SK-N-SH (cell line): Measurements from ENCODE around the gene CACNA1G. TPM values are rescaled to one million over a fixed set of nuclear protein-coding genes. Genes with fewer than 3 reads are reported as not detected.

ENCODE experiments used
- CTCF ChIA-PET: fragments of 300-600, 350-600 bp; formaldehyde crosslinking; extraction: SDS; loops from one replicate; lab custom pipeline; 2021; lab: Yijun Ruan, JAX
- POLR2A ChIA-PET: fragments of 350-600 bp; sonication (Branson Sonifier 250); formaldehyde crosslinking; extraction: SDS; loops from one replicate; lab custom pipeline; 2020; ENCODE audit warnings: antibody characterized with exemption, inconsistent platforms; lab: Yijun Ruan, JAX
- DNase-seq: peaks from one replicate; pipeline ENCODE4 v3.0.0; 2012
- H2AFZ ChIP-seq: fragments of 200-600 bp; sonication (generic); 2 replicates; pipeline ENCODE4 v1.8.1; 2016; ENCODE audit warnings: antibody characterized with exemption, mild to moderate bottlenecking, low read depth
- H3F3A ChIP-seq: fragments of 200-600 bp; sonication (generic); replicated peaks from 2 replicates; pipeline ENCODE3; 2016; ENCODE audit warnings: antibody characterized with exemption, mild to moderate bottlenecking; ENCODE audit not compliant: insufficient read depth
- H3K27ac ChIP-seq, 2 experiments: fragments of 200-500 bp in 1 of 2; fragments of 200-600 bp in 1 of 2; sonication (Bioruptor generic) in 1 of 2; sonication (generic), shearing (Covaris generic) in 1 of 2; 2 replicates each; pipeline versions ENCODE4 v1.5.1 to v1.6.1; 2014 to 2016; ENCODE audit warnings: low read depth in 2 of 2, inconsistent platforms in 1 of 2, low read length in 1 of 2, mild to moderate bottlenecking in 1 of 2, mixed read lengths in 1 of 2
- H3K27me3 ChIP-seq: fragments of 200-600 bp; sonication (generic), shearing (Covaris generic); 2 replicates; pipeline ENCODE4 v1.6.1; 2016; ENCODE audit warnings: mixed run types; ENCODE audit not compliant: insufficient read depth
- H3K36me3 ChIP-seq, 2 experiments: fragments of 200-500 bp in 1 of 2; fragments of 200-600 bp in 1 of 2; sonication (Bioruptor generic) in 1 of 2; sonication (generic) in 1 of 2; replicated peaks in 1 of 2; 2 replicates each; pipeline versions ENCODE3 to v1.5.1; 2014 to 2016; ENCODE audit warnings: low read length in 1 of 2, mild to moderate bottlenecking in 1 of 2; ENCODE audit not compliant: insufficient read depth in 2 of 2, control insufficient read depth in 1 of 2
- H3K4me1 ChIP-seq, 2 experiments: fragments of 200-500 bp in 1 of 2; fragments of 200-600 bp in 1 of 2; sonication (Bioruptor generic) in 1 of 2; sonication (generic), shearing (Covaris generic) in 1 of 2; 2 replicates each; pipeline versions ENCODE4 v1.5.1 to v1.6.1; 2014 to 2016; ENCODE audit warnings: low read depth in 1 of 2, low read length in 1 of 2, mixed run types in 1 of 2; ENCODE audit not compliant: insufficient read depth in 2 of 2, control insufficient read depth in 1 of 2
- H3K4me2 ChIP-seq: fragments of 200-600 bp; sonication (generic), shearing (Covaris generic); 2 replicates; pipeline ENCODE4 v1.6.1; 2017; ENCODE audit warnings: mixed run types
- H3K4me3 ChIP-seq, 2 experiments: fragments of 200-500 bp in 1 of 2; fragments of 200-600 bp in 1 of 2; sonication (Bioruptor generic) in 1 of 2; sonication (generic), shearing (Covaris generic) in 1 of 2; 2 replicates each; pipeline versions ENCODE4 v1.5.1 to v1.8.1; 2014 to 2016; ENCODE audit warnings: low read depth in 2 of 2, inconsistent platforms in 1 of 2, low read length in 1 of 2, mild to moderate bottlenecking in 1 of 2, mixed read lengths in 1 of 2, moderate library complexity in 1 of 2
- H3K79me2 ChIP-seq: fragments of 200-600 bp; sonication (generic); 2 replicates; pipeline ENCODE4 v1.8.1; 2017; ENCODE audit warnings: mild to moderate bottlenecking; ENCODE audit not compliant: insufficient read depth
- H3K9ac ChIP-seq: fragments of 200-600 bp; sonication (generic); 2 replicates; pipeline ENCODE4 v1.6.1; 2017; ENCODE audit warnings: mixed run types
- H3K9me2 ChIP-seq: fragments of 200-600 bp; sonication (generic); 2 replicates; pipeline ENCODE4 v1.6.1; 2017; ENCODE audit warnings: mixed run types
- H3K9me3 ChIP-seq: fragments of 200-600 bp; sonication (generic); 2 replicates; pipeline ENCODE4 v1.6.1; 2017; ENCODE audit warnings: mixed run types, mild to moderate bottlenecking, moderate library complexity
- H4K20me1 ChIP-seq: fragments of 200-600 bp; sonication (generic); 2 replicates; pipeline ENCODE4 v1.6.1; 2017; ENCODE audit warnings: mild to moderate bottlenecking, mixed run types; ENCODE audit not compliant: insufficient read depth
- CHD2 ChIP-seq: fragments of 150-350 bp; IDR thresholded peaks from 2 replicates; pipeline ENCODE4 v1.6.1; 2018; ENCODE audit warnings: low read length; ENCODE audit not compliant: partially characterized antibody
- EZH2phosphoT487 ChIP-seq: fragments of 200-600 bp; sonication (generic); IDR thresholded peaks from 2 replicates; pipeline ENCODE4 v1.6.1; 2017; ENCODE audit warnings: low read depth, mixed run types, mild to moderate bottlenecking, antibody characterized with exemption, moderate library complexity, borderline replicate concordance
- FOSL2 ChIP-seq: IDR thresholded peaks from 2 replicates; pipeline ENCODE4 v1.4.0; 2012; ENCODE audit warnings: low read depth, mild to moderate bottlenecking, moderate library complexity, borderline replicate concordance
- FOXM1 ChIP-seq: IDR thresholded peaks from 2 replicates; pipeline ENCODE4 v1.4.0; 2012; ENCODE audit warnings: low read depth, mild to moderate bottlenecking
- JUND ChIP-seq: IDR thresholded peaks from 2 replicates; pipeline ENCODE4 v1.4.0; 2012
- MEF2A ChIP-seq: IDR thresholded peaks from 2 replicates; pipeline ENCODE4 v1.4.0; 2012; ENCODE audit warnings: low read depth, borderline replicate concordance
- MXI1 ChIP-seq: IDR thresholded peaks from 2 replicates; pipeline ENCODE4 v1.6.1; 2012; ENCODE audit warnings: mild to moderate bottlenecking, low read depth, low read length, improper control_type of control experiment
- NRF1 ChIP-seq: IDR thresholded peaks from 2 replicates; pipeline ENCODE4 v1.6.1; 2012; ENCODE audit warnings: low read depth, mild to moderate bottlenecking, low read length
- POLR2AphosphoS5 ChIP-seq: IDR thresholded peaks from 2 replicates; pipeline ENCODE4 v1.6.1; 2012; ENCODE audit warnings: low read depth, low read length
- RAD21 ChIP-seq: IDR thresholded peaks from 2 replicates; pipeline ENCODE4 v1.6.1; 2012; ENCODE audit warnings: mild to moderate bottlenecking, low read length
- RCOR1 ChIP-seq: fragments of 150-350 bp; IDR thresholded peaks from 2 replicates; pipeline ENCODE4 v1.6.1; 2017; ENCODE audit warnings: antibody characterized with exemption, low read length
- RFX5 ChIP-seq: IDR thresholded peaks from 2 replicates; pipeline ENCODE4 v1.6.1; 2012; ENCODE audit warnings: mild to moderate bottlenecking, improper control_type of control experiment, low read length
- TAF1 ChIP-seq: IDR thresholded peaks from 2 replicates; pipeline ENCODE4 v1.6.1; 2012; ENCODE audit warnings: low read depth, mild to moderate bottlenecking, low read length, moderate library complexity, borderline replicate concordance
- TEAD4 ChIP-seq: IDR thresholded peaks from 2 replicates; pipeline ENCODE4 v1.4.0; 2012; ENCODE audit warnings: mild to moderate bottlenecking, borderline replicate concordance; ENCODE audit not compliant: insufficient read depth
- WGBS: methylation state at CpG from one replicate; pipeline ENCODE4 v1.1.6; 2017; ENCODE audit warnings: low lambda C conversion rate; 5-methylcytosine and 5-hydroxymethylcytosine counted together
- polyA plus RNA-seq, 3 experiments: library from polyadenylated mRNA; depleted of rRNA; stranded (reverse); fragments of >200 nt; gene quantifications; 2 replicates each; pipeline ENCODE4 v1.2.3, GENCODE V29; 2012
- TF ChIP-seq, protein P1 (sequence below): IDR thresholded peaks from 2 replicates; pipeline ENCODE4 v1.4.0; 2012; ENCODE audit warnings: low read depth
- TF ChIP-seq, protein P2 (sequence below): fragments of 200-600 bp; sonication (generic); IDR thresholded peaks from 2 replicates; pipeline ENCODE4 v1.6.1; 2017; ENCODE audit warnings: antibody characterized with exemption, mild to moderate bottlenecking, moderate library complexity
- TF ChIP-seq, protein P3 (sequence below): fragments of 150-350 bp; IDR thresholded peaks from 2 replicates; pipeline ENCODE4 v1.6.1; 2016; ENCODE audit warnings: mild to moderate bottlenecking, low read depth, low read length
- TF ChIP-seq, protein P4 (sequence below): IDR thresholded peaks from 2 replicates; pipeline ENCODE4 v1.4.0; 2012; ENCODE audit warnings: low read depth, borderline replicate concordance
- TF ChIP-seq, protein P5 (sequence below): IDR thresholded peaks from 2 replicates; pipeline ENCODE4 v1.4.0; 2012; ENCODE audit warnings: low read depth, borderline replicate concordance

CACNA1G gene
- polyA plus RNA-seq, 1 of the 3 experiments (the other 2 are of a cell fraction), result 0.21 TPM

DNA sequence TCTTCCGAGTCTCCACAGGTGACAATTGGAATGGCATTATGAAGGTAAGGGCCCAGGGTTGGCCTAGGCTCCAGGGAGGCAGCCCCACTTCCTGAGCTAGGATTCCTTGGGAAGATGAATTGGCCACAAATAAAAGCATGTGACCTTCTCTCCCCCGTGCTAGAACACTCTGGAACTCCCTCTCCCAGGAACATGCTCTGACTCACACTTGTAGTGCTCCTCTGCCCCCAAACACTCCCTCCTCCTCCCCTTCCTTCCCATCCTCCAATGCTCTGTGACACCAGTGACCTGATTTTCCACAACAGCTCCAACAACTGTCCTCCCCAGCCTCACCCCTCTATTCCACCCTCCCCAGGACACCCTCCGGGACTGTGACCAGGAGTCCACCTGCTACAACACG, 57.8 kb downstream of the CACNA1G start:
- no peaks in the 10 kb centered on the region for H3K27me3 ChIP-seq
- H3K4me3 ChIP-seq, result no peak overlapping the region
- no peaks in the 10 kb centered on the region for H4K20me1 ChIP-seq
- no peak overlapping the region for H3K4me2 ChIP-seq
- 80% methylated on average over 4 of the region's 4 CpGs for WGBS
- H3F3A ChIP-seq, result no peaks in the 10 kb centered on the region
- ChIA-PET POLR2A (no interaction called here), CTCF (interaction anchor here (0.7 to 22.2 kb wide), 9 partner anchors 8 to 84 kb away, joined by 3 to 1212 read pairs (median 5); partner anchors contain the start of genes ABCC3, CACNA1G and SPATA20)
- peaks cover 6 to 39% of the 10 kb centered on the region in 2 experiments; a peak in 2 of 4 replicates for H3K4me1 ChIP-seq
- H3K79me2 ChIP-seq, result no peaks in the 10 kb centered on the region
- TF ChIP-seq POLR2AphosphoS5, result no peak
- TF ChIP-seq, protein P1, sequence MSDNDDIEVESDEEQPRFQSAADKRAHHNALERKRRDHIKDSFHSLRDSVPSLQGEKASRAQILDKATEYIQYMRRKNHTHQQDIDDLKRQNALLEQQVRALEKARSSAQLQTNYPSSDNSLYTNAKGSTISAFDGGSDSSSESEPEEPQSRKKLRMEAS, result 0 out of 2 replicates have a peak, but pooled peaks have one; percentile 24
- no peak overlapping the region for H3K9ac ChIP-seq
- no peak overlapping the region for H3K27ac ChIP-seq
- H3K36me3 ChIP-seq, result no peaks in the 10 kb centered on the region
- DNase-seq, result no peak
- H3K9me2 ChIP-seq, result no peaks in the 10 kb centered on the region
- no peak overlapping the region for H2AFZ ChIP-seq
- no peaks in the 10 kb centered on the region for H3K9me3 ChIP-seq

DNA sequence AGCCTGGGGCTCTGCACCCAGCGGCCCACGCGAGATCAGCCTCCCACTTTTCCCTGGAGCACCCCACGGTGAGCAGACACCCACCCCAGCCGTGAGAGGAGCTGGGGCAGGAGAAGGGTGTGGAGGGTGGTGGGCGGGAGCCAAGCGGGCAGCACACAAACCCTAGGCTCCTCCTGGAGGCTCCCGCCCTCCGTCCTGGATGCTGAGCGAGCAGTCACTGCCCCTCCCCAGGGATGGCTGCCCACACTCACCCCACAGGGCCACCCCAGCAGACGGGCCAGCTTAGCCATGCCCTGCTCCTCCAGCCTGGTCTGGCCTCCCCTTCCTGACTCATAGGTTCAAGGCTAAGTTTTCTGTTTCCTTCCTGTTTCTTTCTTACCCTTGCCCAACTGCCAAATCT, 58.4 kb downstream of the CACNA1G start:
- CTCF ChIA-PET, result interaction anchor here (0.5 to 22.2 kb wide), 7 partner anchors 7 to 136 kb away, joined by 3 to 1212 read pairs (median 10); partner anchors contain the start of genes ABCC3, CACNA1G and SPATA20
- no peaks in the 10 kb centered on the region for H3K9me3 ChIP-seq
- H4K20me1 ChIP-seq, result no peaks in the 10 kb centered on the region
- 92% methylated on average over 8 of the region's 11 CpGs for WGBS
- no peaks in the 10 kb centered on the region for H3K36me3 ChIP-seq
- no peak overlapping the region for H3K9ac ChIP-seq
- no peaks in the 10 kb centered on the region for H3K27me3 ChIP-seq
- no peaks in the 10 kb centered on the region for H3K79me2 ChIP-seq
- DNase-seq, result no peak
- TF ChIP-seq, protein P2, sequence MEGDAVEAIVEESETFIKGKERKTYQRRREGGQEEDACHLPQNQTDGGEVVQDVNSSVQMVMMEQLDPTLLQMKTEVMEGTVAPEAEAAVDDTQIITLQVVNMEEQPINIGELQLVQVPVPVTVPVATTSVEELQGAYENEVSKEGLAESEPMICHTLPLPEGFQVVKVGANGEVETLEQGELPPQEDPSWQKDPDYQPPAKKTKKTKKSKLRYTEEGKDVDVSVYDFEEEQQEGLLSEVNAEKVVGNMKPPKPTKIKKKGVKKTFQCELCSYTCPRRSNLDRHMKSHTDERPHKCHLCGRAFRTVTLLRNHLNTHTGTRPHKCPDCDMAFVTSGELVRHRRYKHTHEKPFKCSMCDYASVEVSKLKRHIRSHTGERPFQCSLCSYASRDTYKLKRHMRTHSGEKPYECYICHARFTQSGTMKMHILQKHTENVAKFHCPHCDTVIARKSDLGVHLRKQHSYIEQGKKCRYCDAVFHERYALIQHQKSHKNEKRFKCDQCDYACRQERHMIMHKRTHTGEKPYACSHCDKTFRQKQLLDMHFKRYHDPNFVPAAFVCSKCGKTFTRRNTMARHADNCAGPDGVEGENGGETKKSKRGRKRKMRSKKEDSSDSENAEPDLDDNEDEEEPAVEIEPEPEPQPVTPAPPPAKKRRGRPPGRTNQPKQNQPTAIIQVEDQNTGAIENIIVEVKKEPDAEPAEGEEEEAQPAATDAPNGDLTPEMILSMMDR, result no peak
- TF ChIP-seq, protein P1, result no peak
- TF ChIP-seq MXI1, result no peak
- no peak for TF ChIP-seq RAD21
- TF ChIP-seq RFX5, result no peak
- no peak for TF ChIP-seq TEAD4
- no peak for TF ChIP-seq FOXM1
- TF ChIP-seq MEF2A, result no peak
- TF ChIP-seq NRF1, result no peak
- TF ChIP-seq, protein P3, sequence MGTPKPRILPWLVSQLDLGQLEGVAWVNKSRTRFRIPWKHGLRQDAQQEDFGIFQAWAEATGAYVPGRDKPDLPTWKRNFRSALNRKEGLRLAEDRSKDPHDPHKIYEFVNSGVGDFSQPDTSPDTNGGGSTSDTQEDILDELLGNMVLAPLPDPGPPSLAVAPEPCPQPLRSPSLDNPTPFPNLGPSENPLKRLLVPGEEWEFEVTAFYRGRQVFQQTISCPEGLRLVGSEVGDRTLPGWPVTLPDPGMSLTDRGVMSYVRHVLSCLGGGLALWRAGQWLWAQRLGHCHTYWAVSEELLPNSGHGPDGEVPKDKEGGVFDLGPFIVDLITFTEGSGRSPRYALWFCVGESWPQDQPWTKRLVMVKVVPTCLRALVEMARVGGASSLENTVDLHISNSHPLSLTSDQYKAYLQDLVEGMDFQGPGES, result no peak
- TF ChIP-seq TAF1, result no peak
- TF ChIP-seq, protein P4, sequence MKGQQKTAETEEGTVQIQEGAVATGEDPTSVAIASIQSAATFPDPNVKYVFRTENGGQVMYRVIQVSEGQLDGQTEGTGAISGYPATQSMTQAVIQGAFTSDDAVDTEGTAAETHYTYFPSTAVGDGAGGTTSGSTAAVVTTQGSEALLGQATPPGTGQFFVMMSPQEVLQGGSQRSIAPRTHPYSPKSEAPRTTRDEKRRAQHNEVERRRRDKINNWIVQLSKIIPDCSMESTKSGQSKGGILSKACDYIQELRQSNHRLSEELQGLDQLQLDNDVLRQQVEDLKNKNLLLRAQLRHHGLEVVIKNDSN, result no peak
- TF ChIP-seq RCOR1, result no peak
- TF ChIP-seq JUND, result no peak
- no peak for TF ChIP-seq EZH2phosphoT487
- TF ChIP-seq CHD2, result no peak
- TF ChIP-seq FOSL2, result no peak
- TF ChIP-seq, protein P5, sequence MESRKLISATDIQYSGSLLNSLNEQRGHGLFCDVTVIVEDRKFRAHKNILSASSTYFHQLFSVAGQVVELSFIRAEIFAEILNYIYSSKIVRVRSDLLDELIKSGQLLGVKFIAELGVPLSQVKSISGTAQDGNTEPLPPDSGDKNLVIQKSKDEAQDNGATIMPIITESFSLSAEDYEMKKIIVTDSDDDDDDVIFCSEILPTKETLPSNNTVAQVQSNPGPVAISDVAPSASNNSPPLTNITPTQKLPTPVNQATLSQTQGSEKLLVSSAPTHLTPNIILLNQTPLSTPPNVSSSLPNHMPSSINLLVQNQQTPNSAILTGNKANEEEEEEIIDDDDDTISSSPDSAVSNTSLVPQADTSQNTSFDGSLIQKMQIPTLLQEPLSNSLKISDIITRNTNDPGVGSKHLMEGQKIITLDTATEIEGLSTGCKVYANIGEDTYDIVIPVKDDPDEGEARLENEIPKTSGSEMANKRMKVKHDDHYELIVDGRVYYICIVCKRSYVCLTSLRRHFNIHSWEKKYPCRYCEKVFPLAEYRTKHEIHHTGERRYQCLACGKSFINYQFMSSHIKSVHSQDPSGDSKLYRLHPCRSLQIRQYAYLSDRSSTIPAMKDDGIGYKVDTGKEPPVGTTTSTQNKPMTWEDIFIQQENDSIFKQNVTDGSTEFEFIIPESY, result no peak
- TF ChIP-seq, all 33 proteins: peak for 0
- Histone ChIP-seq H3K4me3 (no peak overlapping the region), H2AFZ (peak overlapping the region; percentile 73; the same call in 1 of the 2 replicates), H3F3A (no peaks in the 10 kb centered on the region), H3K27ac (no peak overlapping the region), H3K4me1 (peaks cover 6 to 33% of the 10 kb centered on the region in 2 experiments; a peak in 2 of 4 replicates), H3K4me2 (no peak overlapping the region), H3K9me2 (no peaks in the 10 kb centered on the region)
- POLR2A ChIA-PET, result no interaction called here
